ENCODE measurements around the gene XYLT2. TPM values are rescaled to one million over a fixed set of nuclear protein-coding genes. Genes with fewer than 3 reads are reported as not detected.

Gene XYLT2
- total RNA-seq, 1 experiment from 2014 or later, result 75.8 TPM

DNA sequence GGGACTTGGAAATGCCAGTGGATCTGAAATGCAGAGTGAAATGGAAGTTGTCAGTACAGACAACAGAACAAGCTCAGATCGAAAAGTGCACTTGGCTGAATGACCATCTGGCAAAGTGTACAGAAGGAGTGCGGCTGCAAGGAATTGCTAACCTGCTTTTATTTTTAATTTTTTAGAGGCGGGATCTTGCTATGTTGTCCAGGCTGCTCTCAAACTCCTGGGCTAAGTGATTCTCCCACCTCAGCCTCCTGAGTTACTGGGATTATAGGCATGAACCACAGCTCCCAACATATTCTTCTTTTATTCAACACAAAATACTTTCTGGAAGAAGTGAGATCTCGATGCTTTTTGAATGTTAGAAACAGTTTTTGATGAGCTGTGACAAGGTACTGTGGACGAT lies 47.8 kb downstream of the XYLT2 start:
- TF ChIP-seq, protein P1, sequence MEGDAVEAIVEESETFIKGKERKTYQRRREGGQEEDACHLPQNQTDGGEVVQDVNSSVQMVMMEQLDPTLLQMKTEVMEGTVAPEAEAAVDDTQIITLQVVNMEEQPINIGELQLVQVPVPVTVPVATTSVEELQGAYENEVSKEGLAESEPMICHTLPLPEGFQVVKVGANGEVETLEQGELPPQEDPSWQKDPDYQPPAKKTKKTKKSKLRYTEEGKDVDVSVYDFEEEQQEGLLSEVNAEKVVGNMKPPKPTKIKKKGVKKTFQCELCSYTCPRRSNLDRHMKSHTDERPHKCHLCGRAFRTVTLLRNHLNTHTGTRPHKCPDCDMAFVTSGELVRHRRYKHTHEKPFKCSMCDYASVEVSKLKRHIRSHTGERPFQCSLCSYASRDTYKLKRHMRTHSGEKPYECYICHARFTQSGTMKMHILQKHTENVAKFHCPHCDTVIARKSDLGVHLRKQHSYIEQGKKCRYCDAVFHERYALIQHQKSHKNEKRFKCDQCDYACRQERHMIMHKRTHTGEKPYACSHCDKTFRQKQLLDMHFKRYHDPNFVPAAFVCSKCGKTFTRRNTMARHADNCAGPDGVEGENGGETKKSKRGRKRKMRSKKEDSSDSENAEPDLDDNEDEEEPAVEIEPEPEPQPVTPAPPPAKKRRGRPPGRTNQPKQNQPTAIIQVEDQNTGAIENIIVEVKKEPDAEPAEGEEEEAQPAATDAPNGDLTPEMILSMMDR (IDR thresholded peaks at IDR 0.05; ENCODE audit: insufficient read depth in 1 of 2, low read depth in 1 of 2, low read length in 1 of 2, severe bottlenecking in 1 of 2, unreplicated experiment in 1 of 2), result no peak
- no peaks in the 10 kb centered on the region; the same call in 1 of the 2 replicates for H3K9me3 ChIP-seq
- peak overlapping the region; percentile 33 for H3K27ac Mint-ChIP-seq (ENCODE audit: unreplicated experiment)
- H3K4me3 ChIP-seq (ENCODE audit: low read depth, low read length), result no peak overlapping the region
- no peaks in the 10 kb centered on the region for H3K27me3 Mint-ChIP-seq (ENCODE audit: insufficient read depth, unreplicated experiment)
- peaks cover 21% of the 10 kb centered on the region for H3K36me3 ChIP-seq (ENCODE audit: control insufficient read depth, insufficient read depth, low read length)
- ChIA-PET POLR2A (no interaction called here), CTCF (no interaction called here)
- intact Hi-C loops (cut with micrococcal nuclease; ENCODE audit: unreplicated experiment), result no loop called here
- peaks cover 12% of the 10 kb centered on the region for H3K4me1 Mint-ChIP-seq (ENCODE audit: low read depth, unreplicated experiment)
- no TSS peak for BruUV-seq (replicated peaks)
- H3K9me3 Mint-ChIP-seq (ENCODE audit: unreplicated experiment), result no peaks in the 10 kb centered on the region
- H3K27me3 ChIP-seq (replicated peaks; ENCODE audit: control insufficient read depth, insufficient read depth, low read length), result no peaks in the 10 kb centered on the region
- peaks cover 5% of the 10 kb centered on the region; the same call in 1 of the 2 replicates for H3K4me1 ChIP-seq
- peak overlapping the region; percentile 13 for H3K4me3 Mint-ChIP-seq (ENCODE audit: unreplicated experiment)
- no peak for DNase-seq
- H3K36me3 Mint-ChIP-seq (ENCODE audit: insufficient read depth, unreplicated experiment), result peaks cover 84% of the 10 kb centered on the region

DNA sequence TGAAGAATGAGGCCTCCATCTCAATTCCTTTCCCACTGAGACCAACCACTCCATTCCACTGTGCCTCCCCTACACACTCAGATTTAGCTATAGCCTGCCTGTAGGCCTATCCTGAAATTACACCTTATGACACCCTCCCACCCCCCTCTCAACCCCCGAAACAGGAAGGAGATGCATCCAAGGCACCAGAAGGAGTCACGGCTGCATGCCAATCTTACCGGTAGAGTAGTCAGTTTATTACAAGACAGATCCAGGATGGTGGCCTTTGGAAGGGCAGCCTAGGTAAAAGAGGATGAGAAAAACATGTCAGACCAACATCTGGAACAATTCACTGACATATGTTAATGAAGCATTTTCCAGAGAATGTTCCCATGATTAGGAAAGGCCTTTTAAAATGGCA lies 48.8 kb downstream of the XYLT2 start:
- CTCF ChIA-PET, result interaction anchor here (0.7 kb wide), 3 partner anchors 25 to 287 kb away, joined by 3 to 9 read pairs (median 3); no protein-coding TSS in a partner anchor
- Mint-ChIP-seq H3K36me3 (ENCODE audit: insufficient read depth, unreplicated experiment) (peaks cover 74% of the 10 kb centered on the region), H3K4me3 (ENCODE audit: unreplicated experiment) (peak overlapping the region; percentile 76), H3K27me3 (ENCODE audit: insufficient read depth, unreplicated experiment) (no peaks in the 10 kb centered on the region), H3K27ac (ENCODE audit: unreplicated experiment) (peak overlapping the region; percentile 48), H3K9me3 (ENCODE audit: unreplicated experiment) (no peaks in the 10 kb centered on the region), H3K4me1 (ENCODE audit: low read depth, unreplicated experiment) (peaks cover 12% of the 10 kb centered on the region)
- H3K9me3 ChIP-seq, result peaks cover 4% of the 10 kb centered on the region; the same call in 1 of the 2 replicates
- TF ChIP-seq, protein P1 (IDR thresholded peaks at IDR 0.05; ENCODE audit: insufficient read depth in 1 of 2, low read depth in 1 of 2, low read length in 1 of 2, severe bottlenecking in 1 of 2, unreplicated experiment in 1 of 2), result no peak
- no peak for DNase-seq
- peaks cover 21% of the 10 kb centered on the region for H3K36me3 ChIP-seq (ENCODE audit: control insufficient read depth, insufficient read depth, low read length)
- H3K27me3 ChIP-seq (replicated peaks; ENCODE audit: control insufficient read depth, insufficient read depth, low read length), result no peaks in the 10 kb centered on the region
- BruUV-seq (replicated peaks), result no TSS peak
- H3K4me3 ChIP-seq (ENCODE audit: low read depth, low read length), result no peak overlapping the region
- POLR2A ChIA-PET, result interaction anchor here (0.6 kb wide), 1 partner anchor 12 kb away, joined by 3 read pairs; no protein-coding TSS in a partner anchor
- peaks cover 5% of the 10 kb centered on the region; the same call in 1 of the 2 replicates for H3K4me1 ChIP-seq
- intact Hi-C loops (cut with micrococcal nuclease; ENCODE audit: unreplicated experiment), result no loop called here

DNA sequence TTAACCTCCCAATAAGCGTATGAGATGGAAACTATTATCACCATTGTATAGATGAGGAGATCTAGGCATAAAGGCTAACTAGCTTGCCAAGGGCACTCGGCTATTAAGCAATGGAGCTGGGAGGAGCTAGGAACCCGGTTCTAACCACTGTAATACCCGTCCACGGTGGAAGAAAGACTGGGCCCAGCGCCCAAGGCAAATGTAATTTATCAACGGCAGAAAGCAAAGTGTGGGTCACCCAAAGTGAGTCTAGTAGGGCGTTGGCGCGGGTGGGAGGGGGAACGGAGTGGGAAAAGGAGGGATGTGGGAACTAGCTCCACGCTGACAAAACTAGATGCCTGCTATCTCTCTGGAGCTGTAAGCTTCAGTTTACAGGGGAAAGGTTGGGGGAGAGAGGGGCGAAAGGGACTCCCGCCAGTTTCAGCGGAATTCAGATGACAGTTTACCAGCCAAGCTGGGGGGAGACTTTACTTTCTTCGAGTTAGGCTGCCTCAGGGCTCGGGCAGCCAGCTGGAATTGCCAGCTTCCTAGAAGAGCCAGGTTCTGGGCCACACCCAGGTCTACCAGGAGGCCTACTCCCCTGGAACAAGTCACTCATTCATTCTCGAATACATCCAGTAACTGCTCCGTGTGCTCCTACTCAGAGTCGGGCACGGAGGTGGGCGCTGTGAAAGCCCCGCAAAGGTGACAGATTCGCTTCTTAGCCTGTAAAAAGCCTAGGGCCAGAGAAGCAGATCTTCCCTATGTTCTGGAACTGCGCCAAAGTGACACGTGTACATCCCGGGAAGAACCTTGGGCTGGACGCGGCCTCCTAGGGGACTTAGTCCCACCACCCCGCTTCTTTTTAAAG lies 50.6 kb downstream of the XYLT2 start:
- no TSS peak for BruUV-seq (replicated peaks)
- TF ChIP-seq, protein P1 (IDR thresholded peaks at IDR 0.05; ENCODE audit: insufficient read depth in 1 of 2, low read depth in 1 of 2, low read length in 1 of 2, severe bottlenecking in 1 of 2, unreplicated experiment in 1 of 2), result no peak
- Mint-ChIP-seq H3K9me3 (ENCODE audit: unreplicated experiment) (no peaks in the 10 kb centered on the region), H3K27ac (ENCODE audit: unreplicated experiment) (peak overlapping the region; percentile 71), H3K4me3 (ENCODE audit: unreplicated experiment) (peak overlapping the region; percentile 76), H3K4me1 (ENCODE audit: low read depth, unreplicated experiment) (peaks cover 12% of the 10 kb centered on the region), H3K36me3 (ENCODE audit: insufficient read depth, unreplicated experiment) (peaks cover 57% of the 10 kb centered on the region), H3K27me3 (ENCODE audit: insufficient read depth, unreplicated experiment) (no peaks in the 10 kb centered on the region)
- intact Hi-C loops (cut with micrococcal nuclease; ENCODE audit: unreplicated experiment), result loop anchor here (1.0 to 2.0 kb wide), 4 partner anchors 31 to 196 kb away; partner anchors contain the start of gene XYLT2
- ChIA-PET POLR2A (interaction anchor here (0.5 to 2.8 kb wide), 30 partner anchors 8 to 633 kb away, joined by 3 to 17 read pairs (median 4); partner anchors contain the start of genes ACSF2, EME1, FAM117A and LUC7L3), CTCF (interaction anchor here (0.6 to 3.6 kb wide), 57 partner anchors 8 to 496 kb away, joined by 3 to 67 read pairs (median 4); partner anchors contain the start of genes ACSF2, CACNA1G, EME1 and EPN3)
- Histone ChIP-seq H3K36me3 (ENCODE audit: control insufficient read depth, insufficient read depth, low read length) (peaks cover 20% of the 10 kb centered on the region), H3K9me3 (peaks cover 4% of the 10 kb centered on the region; the same call in 1 of the 2 replicates), H3K4me3 (ENCODE audit: low read depth, low read length) (peak overlapping the region; percentile 72), H3K4me1 (peaks cover 5% of the 10 kb centered on the region; the same call in 1 of the 2 replicates), H3K27me3 (replicated peaks; ENCODE audit: control insufficient read depth, insufficient read depth, low read length) (no peaks in the 10 kb centered on the region)
- DNase-seq, result peak; percentile 62 to 68

Measured in Caco-2 (cell line).